NCI-H526 treated with DMSO at 0.1 percent for 48 hours (cell line): ENCODE results near the gene MAPK1.
"Not testable (repeated sequence)": the region's sequence is repeated elsewhere in the genome, so short reads cannot be mapped to it uniquely, and the experiment has no call there.

Experiments
- DNase-seq: peaks from one replicate; lab custom pipeline; 2025; lab: John Stamatoyannopoulos, UW

MAPK1 gene

GRCh38 chr22:21867528-21868266 is at the start of gene MAPK1:
Gene MAPK1 (minus strand): TSS chr22:21867645. CDS start chr22:21867440, 205 bp downstream.
- peak; percentile 60 for DNase-seq

DNA sequence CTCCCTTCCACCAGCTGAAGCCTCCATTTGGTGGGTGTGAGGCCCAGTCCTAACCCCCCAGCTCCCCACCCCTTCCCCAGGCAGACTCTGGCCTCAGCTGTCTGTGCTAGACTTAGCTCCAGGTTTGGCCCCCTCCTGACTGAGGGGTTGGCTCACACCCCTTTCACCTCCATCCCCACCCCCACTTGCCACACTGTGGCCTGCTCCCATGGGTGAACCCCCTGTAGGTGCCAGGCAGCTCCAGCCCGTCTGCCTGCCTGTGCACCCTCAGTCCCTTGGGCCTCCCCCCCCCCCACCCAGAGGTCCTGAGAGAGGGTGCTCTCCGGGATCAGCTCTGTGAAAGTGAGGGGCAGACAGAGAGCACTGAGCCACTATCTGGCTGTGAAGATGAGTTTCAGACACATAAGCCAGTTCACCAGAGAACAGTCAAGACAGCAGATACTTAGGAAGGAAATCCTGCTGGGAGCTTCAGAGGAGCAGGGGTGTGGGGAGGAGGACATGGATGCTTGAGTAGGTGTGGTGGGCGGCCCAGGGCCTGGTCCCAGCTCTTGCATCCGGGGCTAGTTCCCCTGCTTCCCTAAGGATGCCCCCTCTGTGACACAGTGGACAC is 49.0 kb upstream of the MAPK1 start:
- DNase-seq = no peak

GRCh38 chr22:21915624-21916308 is 48.3 kb upstream of the MAPK1 start:
- DNase-seq = no peak

- not testable (repeated sequence) for DNase-seq
Observed at GRCh38 chr22:21914033-21914642, 46.7 kb upstream of the MAPK1 start.

DNA sequence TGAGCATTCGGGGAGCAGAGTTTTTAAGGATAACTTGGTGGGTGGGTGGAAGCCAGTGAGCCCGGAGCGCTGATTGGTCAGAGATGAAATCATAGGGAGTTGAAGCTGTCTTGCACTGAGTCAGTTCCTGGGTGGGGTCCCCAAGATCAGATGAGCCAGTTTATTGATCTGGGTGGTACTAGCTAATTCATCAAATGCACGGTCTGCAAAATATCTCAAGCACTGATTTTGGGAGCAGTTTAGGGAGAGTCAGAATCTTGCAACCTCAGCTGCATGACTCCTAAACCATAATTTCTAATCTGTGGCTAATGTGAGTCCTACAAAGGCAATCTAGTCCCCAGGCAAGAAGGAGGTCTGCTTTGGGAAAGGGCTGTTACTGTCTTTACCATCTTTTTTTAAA is 42.9 kb upstream of the MAPK1 start:
- not testable (repeated sequence) for DNase-seq

- DNase-seq = no peak
Observed at GRCh38 chr22:21909871-21910270, 42.4 kb upstream of the MAPK1 start.

DNA sequence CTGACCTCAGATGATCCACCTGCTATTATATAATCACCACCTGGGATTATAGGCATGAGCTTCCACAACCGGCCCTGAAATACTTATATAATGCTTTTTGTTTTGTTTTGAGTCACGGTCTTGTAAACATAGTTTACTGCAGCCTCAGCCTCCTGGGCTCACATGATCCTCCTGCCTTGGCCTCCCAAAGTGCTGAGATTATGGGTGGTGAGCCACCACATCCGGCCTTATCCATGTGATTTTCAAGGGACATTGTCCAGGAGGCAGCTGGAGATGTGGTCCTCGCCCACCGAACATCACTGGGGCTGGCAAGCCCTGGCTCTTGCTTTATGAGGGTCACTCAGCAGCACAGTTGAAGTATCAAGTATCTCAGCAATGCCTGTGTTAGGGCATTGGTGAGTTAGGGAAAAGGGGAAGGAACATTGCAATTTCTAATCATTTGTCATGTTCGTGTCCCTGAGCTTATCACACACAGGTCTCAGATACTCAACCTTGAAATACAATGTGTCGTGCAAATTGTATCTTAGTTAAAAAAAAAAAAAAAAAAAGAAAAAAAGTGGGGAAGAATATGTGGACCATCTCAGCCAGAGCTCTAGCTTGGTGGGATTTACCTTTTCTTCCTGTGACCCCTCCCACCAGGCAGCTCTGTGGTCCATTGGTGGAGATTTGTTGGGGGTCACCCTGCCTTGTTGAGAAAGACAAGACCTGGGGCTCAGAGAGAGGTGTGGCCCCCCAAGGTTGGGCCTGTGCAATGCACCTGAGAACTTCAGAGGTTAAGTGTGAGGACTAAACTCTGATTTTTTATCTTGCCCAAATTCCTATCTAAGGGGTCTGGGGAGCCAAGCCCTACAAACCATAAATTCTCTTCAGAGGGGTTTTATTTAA is 40.4 kb upstream of the MAPK1 start:
- DNase-seq = no peak

- not testable (repeated sequence) for DNase-seq
Observed at GRCh38 chr22:21905234-21905633, 37.8 kb upstream of the MAPK1 start.

DNA sequence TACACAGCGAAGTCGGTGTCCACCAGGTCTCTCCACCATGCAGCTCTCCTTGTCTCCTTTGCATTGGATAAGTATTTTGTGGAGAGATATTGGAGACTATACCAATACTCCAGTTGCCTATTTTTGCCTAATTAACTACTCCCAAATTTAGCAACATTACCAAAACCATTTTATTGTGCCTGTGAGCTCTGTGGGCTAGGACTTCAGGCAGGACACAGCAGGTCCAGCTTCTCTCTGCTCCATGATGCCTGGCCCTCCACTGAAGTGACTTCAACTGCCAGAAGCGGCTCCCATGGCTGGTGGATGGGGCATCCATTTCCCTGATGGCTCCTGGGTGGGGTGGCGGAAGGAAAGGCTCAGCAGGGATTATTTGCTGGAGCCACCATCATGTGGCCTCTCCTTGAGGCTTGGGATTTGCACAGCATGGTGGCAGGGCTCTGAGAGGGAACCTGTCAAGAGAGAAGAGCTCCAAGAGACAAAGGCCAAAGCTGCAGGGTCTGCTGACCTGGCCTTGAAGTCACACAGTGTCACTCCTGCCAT is 36.9 kb upstream of the MAPK1 start:
- no peak for DNase-seq

DNA sequence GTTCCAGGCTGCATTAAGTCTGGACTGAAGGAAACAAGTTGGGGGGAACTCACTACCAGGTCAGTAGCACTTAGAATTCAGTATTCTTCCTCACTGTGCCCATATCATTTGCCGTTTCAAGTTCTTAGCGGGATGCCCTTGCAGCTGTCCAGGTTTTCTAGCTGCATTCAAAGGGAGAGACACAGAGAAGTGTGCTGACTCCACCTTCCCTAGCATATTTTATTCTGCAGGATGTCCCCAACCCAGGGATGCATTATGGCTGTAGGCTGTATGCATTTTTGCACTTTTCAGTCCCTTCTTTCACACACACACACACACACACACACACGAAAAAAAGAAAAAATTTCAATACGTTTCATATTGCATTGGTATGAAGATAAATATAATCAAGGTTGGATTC is 35.8 kb upstream of the MAPK1 start:
- DNase-seq = no peak

DNA sequence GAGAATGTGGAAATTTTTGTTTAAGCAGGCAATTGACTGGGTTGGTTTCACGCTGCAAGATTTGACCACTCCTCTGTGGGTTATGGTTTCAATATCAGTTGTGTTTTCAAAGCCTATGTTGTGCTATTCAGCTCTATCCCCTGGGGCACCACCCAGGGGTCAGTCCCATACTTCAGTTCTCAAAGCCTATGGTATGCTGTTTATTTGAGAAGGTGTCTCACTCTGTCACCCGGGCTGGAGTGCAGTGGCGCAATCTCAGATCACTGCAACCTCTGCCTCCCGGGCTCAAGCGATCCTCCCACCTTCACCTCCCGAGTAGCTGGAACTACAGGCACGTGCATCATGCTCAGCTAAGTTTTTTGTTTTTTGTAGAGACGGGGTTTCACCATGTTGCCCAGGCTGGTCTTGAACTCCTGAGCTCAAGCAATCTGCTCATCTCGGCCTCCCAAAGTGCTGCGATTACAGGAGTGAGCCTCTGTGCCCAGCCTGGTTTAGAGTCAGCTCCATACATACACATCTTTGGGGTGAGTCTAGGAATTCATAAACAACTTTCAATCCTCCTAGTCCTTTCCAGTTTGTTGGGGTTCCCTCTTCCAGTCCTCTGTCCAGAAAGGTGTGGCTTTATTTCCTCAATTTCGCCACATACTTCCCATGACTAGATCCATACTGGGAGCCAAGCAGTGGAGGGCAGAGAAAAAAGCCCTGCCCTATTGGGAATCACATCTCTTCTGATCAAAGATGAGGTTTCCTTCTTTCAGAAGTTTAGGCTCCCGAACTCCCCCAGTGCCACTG is 35.0 kb upstream of the MAPK1 start:
- DNase-seq = no peak

DNA sequence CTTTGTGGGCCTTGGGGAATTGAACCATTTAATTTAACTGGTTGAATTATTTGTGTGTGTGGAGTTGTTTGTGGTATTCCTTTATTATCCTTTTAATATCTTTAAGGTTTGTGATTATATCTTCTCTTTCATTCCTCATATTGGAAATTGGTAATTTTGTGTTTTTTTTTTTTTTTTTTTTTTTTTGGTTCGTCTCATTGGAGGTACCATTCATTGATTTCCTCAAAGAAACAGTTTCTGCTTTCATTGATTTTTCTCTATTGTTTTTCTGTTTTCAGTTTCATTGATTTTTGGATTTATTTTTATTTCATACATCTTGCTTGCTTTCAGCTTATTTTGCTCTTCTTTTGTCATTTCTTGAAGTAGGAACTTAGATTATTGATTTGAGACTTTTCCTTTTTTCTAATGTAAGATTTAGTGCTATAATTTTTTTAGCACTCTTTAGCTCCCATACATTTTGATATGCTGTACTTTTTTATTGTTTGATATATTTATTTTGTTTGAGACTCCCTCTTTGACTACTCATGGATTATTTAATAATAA is 31.0 kb upstream of the MAPK1 start:
- DNase-seq = no peak

- DNase-seq = no peak
Observed at GRCh38 chr22:21896951-21897513, 29.6 kb upstream of the MAPK1 start.

DNA sequence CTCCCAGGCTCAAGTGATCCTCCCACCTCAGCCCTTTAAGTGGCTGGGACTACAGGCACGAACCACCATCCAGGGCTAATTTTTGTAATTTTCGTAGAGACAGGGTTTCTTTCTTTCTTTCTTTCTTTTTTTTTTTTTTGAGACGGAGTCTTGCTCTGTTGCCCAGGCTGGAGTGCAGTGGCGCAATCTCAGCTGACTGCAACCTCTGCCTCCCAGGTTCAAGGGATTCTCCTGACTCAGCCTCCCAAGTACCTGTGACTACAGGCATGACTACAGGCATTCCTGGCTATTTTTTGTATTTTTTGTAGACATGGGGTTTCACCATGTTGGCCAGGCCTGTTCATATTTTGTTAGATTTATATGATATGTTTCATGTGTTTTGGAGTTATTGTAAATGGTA is 28.8 kb upstream of the MAPK1 start:
- DNase-seq = not testable (repeated sequence)

DNA sequence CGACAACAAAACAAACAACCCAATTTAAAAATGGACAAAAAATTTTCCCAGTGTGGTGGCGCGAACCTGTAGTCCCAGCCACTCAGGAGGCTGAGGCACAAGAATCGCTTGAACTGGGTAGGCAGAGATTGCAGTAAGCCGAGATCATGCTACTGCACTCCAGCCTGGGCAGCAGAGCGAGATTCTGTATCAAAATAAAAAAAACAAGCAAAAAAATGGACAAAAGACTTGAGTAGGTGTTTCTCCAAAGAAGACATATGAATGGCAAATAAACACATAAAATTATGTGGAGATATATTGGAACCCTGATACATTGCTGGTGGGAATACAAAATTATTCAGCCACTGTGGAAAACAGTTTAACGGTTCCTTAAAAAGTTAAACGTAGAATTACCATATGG is 27.4 kb upstream of the MAPK1 start:
- DNase-seq = no peak

- no peak for DNase-seq
Observed at GRCh38 chr22:21889251-21889990, 22.0 kb upstream of the MAPK1 start.

- no peak for DNase-seq
Observed at GRCh38 chr22:21887841-21888240, 20.4 kb upstream of the MAPK1 start.

- not testable (repeated sequence) for DNase-seq
Observed at GRCh38 chr22:21883930-21884329, 16.5 kb upstream of the MAPK1 start.

GRCh38 chr22:21882754-21883333 is 15.4 kb upstream of the MAPK1 start:
- not testable (repeated sequence) for DNase-seq
